Inflammatory macrophage (primary cell): ENCODE results near the gene STK24.
"Not testable (repeated sequence)": the region's sequence is repeated elsewhere in the genome, so short reads cannot be mapped to it uniquely, and the experiment has no call there.

Experiments used
- DNase-seq, 2 donors: peaks; one replicate each; pipeline ENCODE4 v3.0.0-alpha.2; 2020 to 2022

The STK24 gene

DNA sequence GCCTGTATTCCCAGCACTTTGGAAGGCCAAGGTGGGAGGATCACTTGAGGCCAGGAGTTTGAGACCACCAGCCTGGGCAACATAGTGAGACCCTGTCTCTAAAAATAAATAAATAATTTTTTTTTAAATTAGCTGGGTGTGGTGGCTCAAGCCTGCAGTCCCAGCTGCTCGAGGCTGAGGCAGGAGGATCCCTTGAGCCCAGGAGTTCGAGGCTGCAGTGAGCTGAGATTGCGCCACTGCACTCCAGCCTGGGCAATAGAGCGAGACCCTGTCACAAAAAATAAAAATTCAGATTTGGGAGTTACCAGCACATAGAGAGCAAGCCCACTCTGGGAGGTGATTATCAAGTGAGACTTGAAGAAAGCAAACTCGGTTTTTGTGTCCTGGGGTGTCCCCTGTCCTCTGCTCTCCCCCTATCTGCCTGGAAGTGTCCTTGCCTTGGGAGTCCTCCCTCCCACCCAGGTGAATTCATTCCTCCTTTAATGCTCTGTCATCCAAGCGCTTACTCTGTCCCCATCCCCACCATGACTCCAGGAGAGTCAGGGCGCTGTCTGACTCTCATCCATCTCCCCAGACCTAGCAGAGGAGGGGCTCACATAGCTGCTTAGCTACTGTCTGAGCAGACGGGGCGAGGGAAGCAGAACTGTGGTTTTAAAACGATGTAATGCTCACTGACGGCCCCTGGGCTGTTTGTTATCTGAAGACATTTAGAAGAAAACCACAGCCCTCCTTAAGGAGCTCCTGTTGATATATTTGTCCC is 146.8 kb downstream of the STK24 start:
- no peak for DNase-seq

GRCh38 chr13:98429531-98429930 is 147.4 kb downstream of the STK24 start:
- no peak for DNase-seq

- DNase-seq, result no peak
These were observed 147.8 kb downstream of the STK24 start for GRCh38 chr13:98429081-98429480.

DNA sequence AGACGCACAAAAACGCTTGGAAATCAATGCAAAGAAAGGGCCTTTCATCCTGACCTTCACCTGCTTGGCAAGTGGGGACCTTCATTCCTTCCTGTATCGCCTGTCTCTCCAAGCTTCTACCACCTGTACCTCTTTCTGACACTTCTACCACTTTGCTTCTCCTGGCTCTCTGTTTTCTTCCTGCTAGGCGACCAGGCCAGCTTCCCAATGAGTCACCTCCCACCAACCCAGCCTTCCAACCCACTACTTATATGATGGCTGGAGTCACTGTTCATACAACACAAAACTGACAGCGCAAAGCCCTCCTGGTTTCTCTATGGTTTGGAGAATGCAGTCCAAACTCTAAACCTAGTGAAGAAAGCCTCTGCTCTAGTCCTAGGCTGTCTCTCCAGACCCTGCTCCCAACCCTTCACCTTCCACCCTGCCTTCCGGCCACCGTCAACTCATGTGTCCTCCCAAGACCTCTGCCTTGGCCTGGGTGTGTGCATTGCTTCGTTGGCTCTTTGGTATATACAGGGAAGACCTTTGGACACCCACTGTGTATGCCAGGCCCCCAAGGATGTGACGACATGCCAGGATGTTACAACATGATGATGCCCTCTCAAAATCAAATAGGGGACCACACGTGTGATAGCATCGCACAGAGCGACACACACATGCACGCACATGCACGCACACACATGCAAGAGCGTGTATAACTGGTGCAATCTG is 148.5 kb downstream of the STK24 start:
- no peak for DNase-seq

DNA sequence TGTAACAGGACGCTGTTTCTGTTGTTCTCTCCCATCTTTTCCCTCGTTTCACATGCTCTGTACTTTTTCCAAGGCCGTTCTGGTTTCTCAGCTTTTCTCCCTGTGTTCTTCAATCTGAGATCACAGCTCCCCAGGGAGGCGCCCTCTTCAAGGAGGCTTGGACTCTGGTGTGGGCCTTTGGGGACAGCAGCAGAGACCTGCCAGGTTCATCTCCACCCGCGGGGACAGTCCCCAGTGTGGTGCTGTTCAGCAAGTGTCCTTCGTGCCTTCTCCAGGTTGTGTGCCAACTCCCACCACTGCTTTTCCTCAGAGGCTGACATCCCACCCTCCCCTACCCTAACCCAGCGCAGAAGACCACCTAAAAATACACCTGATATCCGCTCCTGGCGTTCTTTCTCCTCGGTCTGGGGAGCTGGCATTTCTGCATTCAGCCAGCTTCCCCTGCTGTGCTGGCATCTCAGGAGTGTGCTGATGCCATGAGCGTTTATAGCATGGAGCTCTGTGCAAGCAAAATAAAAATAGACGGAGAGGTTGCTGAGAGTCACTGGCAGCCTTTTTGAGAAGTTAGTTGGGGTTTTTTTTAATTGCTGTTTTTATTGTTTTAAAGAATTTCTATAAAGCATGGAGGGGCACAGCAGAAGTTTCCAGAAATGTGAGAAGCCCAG is 149.4 kb downstream of the STK24 start:
- DNase-seq, result no peak

DNA sequence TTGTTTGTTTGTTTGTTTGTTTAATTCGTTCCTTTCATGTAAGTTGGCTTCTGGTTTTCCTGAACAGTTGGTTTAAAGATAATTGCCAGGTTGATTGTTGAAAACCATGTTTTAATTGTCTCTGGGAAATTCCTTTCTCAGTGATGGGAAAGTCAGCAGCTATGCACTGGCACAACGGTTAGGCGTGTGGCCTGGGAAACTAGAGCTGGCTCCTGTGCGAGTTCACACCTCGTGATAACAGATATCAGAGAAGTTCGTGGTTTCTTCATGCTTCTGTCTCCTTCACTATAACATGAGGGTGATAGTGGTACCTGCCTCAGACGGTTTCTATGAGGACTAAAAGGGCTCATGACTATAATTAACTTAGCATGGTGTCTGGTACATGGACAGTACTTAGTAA is 153.5 kb downstream of the STK24 start:
- no peak for DNase-seq

DNA sequence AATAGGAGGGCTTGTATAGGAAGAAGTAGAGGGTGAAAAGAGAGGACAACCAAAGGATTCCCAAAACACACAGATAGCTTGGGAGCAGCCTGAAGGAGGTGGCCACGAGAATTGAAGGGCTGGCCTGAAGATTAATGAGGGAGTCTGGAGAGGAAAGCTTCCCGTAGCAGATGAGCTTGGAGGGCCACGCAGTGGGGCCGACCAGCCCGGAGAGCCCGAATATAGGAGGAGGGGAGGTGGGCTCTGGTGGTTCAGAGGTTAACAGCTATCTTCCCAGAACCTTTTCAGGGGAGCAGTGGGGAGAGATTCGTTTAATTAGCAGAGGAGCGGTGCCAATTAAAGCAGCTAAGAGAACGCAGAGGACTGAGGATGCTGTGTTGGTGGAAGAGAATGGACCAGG is 154.9 kb downstream of the STK24 start:
- no peak for DNase-seq

DNA sequence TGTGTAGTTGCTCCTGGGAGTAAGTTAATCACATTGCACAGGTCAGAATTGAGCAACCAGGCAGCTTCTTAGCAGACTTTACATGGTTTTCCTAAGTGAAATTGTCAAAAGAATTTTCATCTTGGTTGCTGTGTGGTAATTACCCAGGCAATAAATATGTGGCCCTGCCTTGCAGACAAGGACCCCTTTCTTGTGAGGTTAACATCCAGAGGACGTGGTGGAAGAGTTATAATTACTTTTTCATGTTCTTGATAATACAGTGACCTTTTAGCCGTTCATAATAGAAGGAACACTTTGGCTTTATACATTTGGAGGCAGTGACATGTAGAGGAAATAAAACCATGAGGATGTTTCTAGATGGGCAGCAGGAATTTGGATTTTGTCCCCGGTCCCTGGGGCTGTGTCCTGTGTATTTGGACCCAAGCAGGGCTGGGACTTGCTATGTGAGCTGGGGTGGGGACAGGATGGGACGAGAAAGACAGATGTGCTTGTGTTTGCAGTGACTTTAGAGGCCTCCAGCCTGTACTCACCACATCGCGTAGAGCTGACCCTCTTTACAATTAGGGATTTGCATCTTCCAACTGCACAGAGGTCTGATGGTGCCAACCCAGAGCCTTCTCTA is 156.2 kb downstream of the STK24 start:
- no peak for DNase-seq

- no peak for DNase-seq
These were observed 156.9 kb downstream of the STK24 start for GRCh38 chr13:98419786-98420553.

- DNase-seq, result no peak
These were observed 160.5 kb downstream of the STK24 start for GRCh38 chr13:98416408-98416807.

- DNase-seq, result no peak
These were observed 161.4 kb downstream of the STK24 start for GRCh38 chr13:98415326-98416070.

- no peak for DNase-seq
These were observed 163.1 kb downstream of the STK24 start for GRCh38 chr13:98413796-98414195.

- not testable (repeated sequence) for DNase-seq
These were observed 163.6 kb downstream of the STK24 start for GRCh38 chr13:98413278-98413677.

GRCh38 chr13:98411617-98412265 is 165.2 kb downstream of the STK24 start:
- peak; percentile 71 to 77 for DNase-seq

DNA sequence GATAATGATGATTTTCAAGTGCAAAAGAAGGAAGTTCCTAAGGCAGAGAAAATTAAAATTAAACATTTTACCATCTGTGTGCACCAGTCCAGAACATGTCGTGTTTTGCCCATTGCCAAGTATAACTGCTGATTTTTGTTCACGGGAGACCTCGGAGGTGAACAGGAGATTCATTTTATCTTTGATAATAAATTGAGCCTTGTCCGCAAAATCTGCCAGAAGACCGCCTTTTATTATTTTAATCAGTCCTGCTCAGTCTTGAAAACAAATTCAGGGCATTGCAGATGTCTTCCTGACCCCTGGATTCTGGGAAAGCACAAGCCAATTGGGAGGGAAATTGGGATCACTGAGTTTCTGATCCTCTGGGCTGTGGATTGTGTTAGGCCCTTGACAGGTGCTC is 165.9 kb downstream of the STK24 start:
- DNase-seq, result no peak

DNA sequence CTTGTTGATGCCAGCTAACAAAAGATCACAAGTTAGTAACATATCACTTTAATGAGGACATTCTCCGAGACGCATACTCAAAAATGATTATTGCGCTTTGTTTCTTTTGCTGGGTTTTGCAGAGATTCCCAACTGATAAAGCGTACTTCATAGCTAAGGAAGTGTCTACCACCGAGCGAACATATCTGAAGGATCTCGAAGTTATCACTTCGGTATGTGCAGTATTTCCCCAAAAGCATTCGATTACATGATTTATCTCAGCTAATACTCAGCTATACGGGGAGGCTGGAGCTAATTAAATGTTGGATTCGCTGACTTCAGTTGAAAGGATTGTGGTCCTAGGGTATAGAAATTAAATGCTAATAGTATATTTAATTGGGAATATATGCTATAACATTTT is 166.3 kb downstream of the STK24 start:
- no peak for DNase-seq

GRCh38 chr13:98409281-98409680 is 167.6 kb downstream of the STK24 start:
- no peak for DNase-seq

- no peak for DNase-seq
These were observed 169.3 kb downstream of the STK24 start for GRCh38 chr13:98407575-98407974.

GRCh38 chr13:98406971-98407370 is 169.9 kb downstream of the STK24 start:
- DNase-seq, result no peak

- no peak for DNase-seq
These were observed 170.5 kb downstream of the STK24 start for GRCh38 chr13:98406427-98406826.

GRCh38 chr13:98405690-98406344 is 171.1 kb downstream of the STK24 start:
- no peak for DNase-seq
